HCT116 (cell line): Measurements from ENCODE around the gene SRCIN1. TPM values are rescaled to one million over a fixed set of nuclear protein-coding genes. Genes with fewer than 3 reads are reported as not detected.

ENCODE experiments used
- ATAC-seq: fragments of 200-7000 bp; cut with Tn5 transposase; 2 replicates; pipeline ENCODE4 v1.9.1; 2020; ENCODE audit warnings: mild to moderate bottlenecking, moderate library complexity
- BruUV-seq: library from RNA; stranded (reverse); fragments of 400-500 nt; replicated peaks from 2 replicates; lab custom pipeline; 2021; lab: Mats Ljungman, UMichigan
- CTCF ChIA-PET: fragments of 300-600 bp; sonication (Branson Sonifier 250); formaldehyde crosslinking; loops from one replicate; lab custom pipeline; 2021; ENCODE audit warnings: antibody characterized with exemption; lab: Charles Lee
- POLR2A ChIA-PET: fragments of 300-600, 350-600 bp; sonication (Branson Sonifier 250); formaldehyde crosslinking; loops from one replicate; lab custom pipeline; 2021; ENCODE audit warnings: antibody characterized with exemption; lab: Charles Lee
- RAD21 ChIA-PET, 2 experiments: fragments of 300-600 bp; sonication (Branson Sonifier 250); formaldehyde crosslinking; loops; one replicate each; lab custom pipeline; 2023; ENCODE audit warnings: low total read pairs in 2 of 2; ENCODE audit not compliant: uncharacterized antibody in 2 of 2, unreplicated experiment in 2 of 2, low non-redundant PET in 1 of 2; lab: Charles Lee
- DNase-seq: peaks from one replicate; pipeline ENCODE4 v3.0.0-alpha.2; 2010; ENCODE audit warnings: low read depth, low spot score
- H2AFZ ChIP-seq: fragments of 200-600 bp; shearing (Covaris generic), sonication (generic); 2 replicates; pipeline ENCODE4 v1.6.1; 2017; ENCODE audit warnings: low read depth, mixed run types, mixed read lengths, antibody characterized with exemption, low read length; ENCODE audit not compliant: poor library complexity, severe bottlenecking
- H3K27ac ChIP-seq: 2 replicates; pipeline ENCODE4 v1.5.1; 2012; ENCODE audit warnings: low read depth, low read length
- H3K27me3 ChIP-seq: fragments of 200-600 bp; sonication (generic); 2 replicates; pipeline ENCODE4 v1.6.1; 2016; ENCODE audit warnings: mixed run types, low read length, mixed read lengths; ENCODE audit not compliant: insufficient read depth
- H3K36me3 ChIP-seq, 2 experiments: fragments of 200-500 bp in 1 of 2; fragments of 200-600 bp in 1 of 2; sonication (Bioruptor generic) in 1 of 2; sonication (generic) in 1 of 2; 2 replicates each; pipeline versions ENCODE4 v1.5.1 to v1.6.1; 2014 to 2016; ENCODE audit warnings: low read length in 2 of 2, inconsistent platforms in 1 of 2, mixed read lengths in 1 of 2, mixed run types in 1 of 2; ENCODE audit not compliant: insufficient read depth in 2 of 2, control insufficient read depth in 1 of 2
- H3K4me1 ChIP-seq, 2 experiments: fragments of 200-600 bp in 1 of 2; sonication (generic) in 1 of 2; 2 replicates each; pipeline versions ENCODE4 v1.5.1 to v1.6.1; 2012 to 2017; ENCODE audit warnings: low read length in 2 of 2, inconsistent platforms in 1 of 2, mild to moderate bottlenecking in 1 of 2, mixed read lengths in 1 of 2, mixed run types in 1 of 2, moderate library complexity in 1 of 2; ENCODE audit not compliant: insufficient read depth in 2 of 2, control insufficient read depth in 1 of 2
- H3K4me2 ChIP-seq: fragments of 200-600 bp; sonication (generic); 2 replicates; pipeline ENCODE4 v1.6.1; 2017; ENCODE audit warnings: mixed run types, low read length, mixed read lengths
- H3K4me3 ChIP-seq, 2 experiments: fragments of 200-600 bp in 1 of 2; sonication (generic) in 1 of 2; replicated peaks in 1 of 2; 2 replicates each; pipeline ENCODE4 v1.5.1; 2011 to 2016; ENCODE audit warnings: low read length in 2 of 2, control low read depth in 1 of 2, low read depth in 1 of 2, mild to moderate bottlenecking in 1 of 2, mixed read lengths in 1 of 2, mixed run types in 1 of 2
- H3K79me2 ChIP-seq: fragments of 200-600 bp; sonication (generic); 2 replicates; pipeline ENCODE4 v1.6.1; 2017; ENCODE audit warnings: mild to moderate bottlenecking, mixed run types, low read length, moderate library complexity, mixed read lengths; ENCODE audit not compliant: insufficient read depth
- H3K9ac ChIP-seq: fragments of 200-600 bp; sonication (generic); 2 replicates; pipeline ENCODE4 v1.6.1; 2016; ENCODE audit warnings: low read length, mixed read lengths
- H3K9me2 ChIP-seq: fragments of 200-600 bp; sonication (generic), shearing (Covaris generic); 2 replicates; pipeline ENCODE4 v1.6.1; 2017; ENCODE audit warnings: mixed run types, mild to moderate bottlenecking, moderate library complexity; ENCODE audit not compliant: insufficient read depth
- H3K9me3 ChIP-seq, 2 experiments: fragments of 200-500 bp in 1 of 2; fragments of 200-600 bp in 1 of 2; sonication (Bioruptor generic) in 1 of 2; sonication (generic) in 1 of 2; 2 replicates each; pipeline ENCODE4 v1.6.1; 2014 to 2017; ENCODE audit warnings: low read length in 2 of 2, mixed read lengths in 2 of 2, inconsistent platforms in 1 of 2, low read depth in 1 of 2, mild to moderate bottlenecking in 1 of 2, mixed run types in 1 of 2, moderate library complexity in 1 of 2; ENCODE audit not compliant: control insufficient read depth in 1 of 2, insufficient read depth in 1 of 2
- H4K20me1 ChIP-seq: fragments of 200-600 bp; sonication (generic), shearing (Covaris generic); 2 replicates; pipeline ENCODE4 v1.6.1; 2017; ENCODE audit warnings: mixed run types, mild to moderate bottlenecking, moderate library complexity; ENCODE audit not compliant: insufficient read depth
- ATF3 ChIP-seq: IDR thresholded peaks from 2 replicates; pipeline ENCODE4 v1.6.1; 2012
- CBX3 ChIP-seq: IDR thresholded peaks from 2 replicates; pipeline ENCODE4 v1.6.1; 2012; ENCODE audit warnings: low read depth
- CTCF ChIP-seq, 3 experiments: fragments of 200-600 bp in 1 of 3; sonication (generic) in 1 of 3; IDR thresholded peaks in 2 of 3; conservative IDR thresholded peaks in 1 of 3; 2 replicates each; pipeline ENCODE4 v1.5.1; 2012 to 2017; ENCODE audit warnings: low read depth in 2 of 3, low read length in 2 of 3, antibody characterized with exemption in 1 of 3, borderline replicate concordance in 1 of 3, control low read depth in 1 of 3, mild to moderate bottlenecking in 1 of 3, mixed read lengths in 1 of 3, mixed run types in 1 of 3, moderate library complexity in 1 of 3; ENCODE audit not compliant: insufficient read depth in 1 of 3
- EGR1 ChIP-seq: IDR thresholded peaks from 2 replicates; pipeline ENCODE4 v1.6.1; 2012; ENCODE audit warnings: low read depth
- ELF1 ChIP-seq: IDR thresholded peaks from 2 replicates; pipeline ENCODE4 v1.6.1; 2012; ENCODE audit warnings: low read depth, borderline replicate concordance
- EZH2 ChIP-seq: fragments of 200-600 bp; sonication (generic); IDR thresholded peaks from 2 replicates; pipeline ENCODE4 v1.6.1; 2017; ENCODE audit warnings: antibody characterized with exemption, mixed run types
- EZH2phosphoT487 ChIP-seq: fragments of 200-600 bp; IDR thresholded peaks from 2 replicates; pipeline ENCODE4 v1.6.1; 2018; ENCODE audit warnings: antibody characterized with exemption, borderline replicate concordance
- JUND ChIP-seq: IDR thresholded peaks from 2 replicates; pipeline ENCODE4 v1.6.1; 2012
- MAX ChIP-seq: IDR thresholded peaks from 2 replicates; pipeline ENCODE4 v1.6.1; 2012
- POLR2A ChIP-seq: IDR thresholded peaks from 2 replicates; pipeline ENCODE4 v1.7.0; 2011; ENCODE audit warnings: borderline replicate concordance; ENCODE audit not compliant: insufficient read depth, insufficient read length; ENCODE audit errors: extremely low read depth
- POLR2AphosphoS5 ChIP-seq: IDR thresholded peaks from 2 replicates; pipeline ENCODE4 v1.6.1; 2011; ENCODE audit warnings: mild to moderate bottlenecking, low read depth, low read length, moderate library complexity
- RAD21 ChIP-seq: IDR thresholded peaks from 2 replicates; pipeline ENCODE4 v1.6.1; 2012; ENCODE audit warnings: low read depth, mild to moderate bottlenecking
- REST ChIP-seq: IDR thresholded peaks from 2 replicates; pipeline ENCODE4 v1.6.1; 2012; ENCODE audit warnings: low read depth
- TCF7L2 ChIP-seq: IDR thresholded peaks from 2 replicates; pipeline ENCODE4 v1.7.0; 2011; ENCODE audit warnings: borderline replicate concordance, inconsistent platforms; ENCODE audit not compliant: insufficient read depth, insufficient read length; ENCODE audit errors: extremely low read depth
- YY1 ChIP-seq: IDR thresholded peaks from 2 replicates; pipeline ENCODE4 v1.6.1; 2011; ENCODE audit warnings: low read length, low read depth, moderate library complexity, mild to moderate bottlenecking; ENCODE audit not compliant: insufficient replicate concordance; ENCODE audit errors: extremely low read depth
- ZBTB33 ChIP-seq: IDR thresholded peaks from 2 replicates; pipeline ENCODE4 v1.6.1; 2011; ENCODE audit warnings: mild to moderate bottlenecking, low read length, moderate library complexity; ENCODE audit not compliant: insufficient replicate concordance; ENCODE audit errors: extremely low read depth
- ZFX ChIP-seq: fragments of 450-650 bp; IDR thresholded peaks from 2 replicates; pipeline ENCODE4 v1.6.1; 2017
- ZNF274 ChIP-seq: fragments of 200-500 bp; sonication (Bioruptor generic); IDR thresholded peaks from 2 replicates; pipeline ENCODE4 v1.6.1; 2014; ENCODE audit warnings: mild to moderate bottlenecking, low read depth, low read length, inconsistent platforms
- intact Hi-C: fragments of 100-400 bp; cut with micrococcal nuclease; formaldehyde crosslinking; loops from 2 replicates; pipeline ENCODE4 v1.10.0; 2022
- total RNA-seq: library from RNA; stranded (reverse); gene quantifications from one replicate; pipeline ENCODE4 v1.2.1, GENCODE V29; 2021; ENCODE audit not compliant: unreplicated experiment

The SRCIN1 gene
- total RNA-seq, 1 experiment from 2014 or later: 10.5 TPM

GRCh38 chr17:38637951-38638350 lies 32.2 kb upstream of the SRCIN1 start:
- Histone ChIP-seq H3K9ac (no peak overlapping the region), H3K4me3 (no peak overlapping the region), H2AFZ (peak overlapping the region; percentile 63), H3K36me3 (no peaks in the 10 kb centered on the region), H3K27ac (no peak overlapping the region), H3K9me3 (no peaks in the 10 kb centered on the region), H3K4me2 (no peak overlapping the region), H4K20me1 (no peaks in the 10 kb centered on the region), H3K79me2 (no peaks in the 10 kb centered on the region), H3K9me2 (no peaks in the 10 kb centered on the region), H3K4me1 (peaks cover 5 to 8% of the 10 kb centered on the region in 2 experiments; a peak in 3 of 4 replicates), H3K27me3 (no peaks in the 10 kb centered on the region)
- RAD21 ChIA-PET: no interaction called here
- no peak for DNase-seq
- intact Hi-C loops: no loop called here
- BruUV-seq: no TSS peak
- POLR2A ChIA-PET: no interaction called here
- TF ChIP-seq JUND (no peak), ATF3 (no peak), CBX3 (no peak), ZNF274 (no peak), ZBTB33 (no peak), ZFX (no peak), RAD21 (no peak), ELF1 (no peak), TCF7L2 (no peak), POLR2A (no peak), MAX (no peak), EZH2phosphoT487 (no peak), YY1 (no peak), EGR1 (no peak), POLR2AphosphoS5 (no peak), REST (no peak), CTCF (IDR thresholded peaks at IDR 0.05 in 2 of 3, conservative IDR thresholded peaks at IDR 0.05 in 1 of 3; ENCODE audit: borderline replicate concordance in 1 of 3, insufficient read depth in 1 of 3, low read depth in 2 of 3, low read length in 2 of 3) (no peak), EZH2 (no peak)
- CTCF ChIA-PET: interaction anchor here (0.7 kb wide), 1 partner anchor 183 kb away, joined by 3 read pairs; no protein-coding TSS in a partner anchor
- no peak for ATAC-seq
